ENCODE results near the gene PRKG1.

DNA sequence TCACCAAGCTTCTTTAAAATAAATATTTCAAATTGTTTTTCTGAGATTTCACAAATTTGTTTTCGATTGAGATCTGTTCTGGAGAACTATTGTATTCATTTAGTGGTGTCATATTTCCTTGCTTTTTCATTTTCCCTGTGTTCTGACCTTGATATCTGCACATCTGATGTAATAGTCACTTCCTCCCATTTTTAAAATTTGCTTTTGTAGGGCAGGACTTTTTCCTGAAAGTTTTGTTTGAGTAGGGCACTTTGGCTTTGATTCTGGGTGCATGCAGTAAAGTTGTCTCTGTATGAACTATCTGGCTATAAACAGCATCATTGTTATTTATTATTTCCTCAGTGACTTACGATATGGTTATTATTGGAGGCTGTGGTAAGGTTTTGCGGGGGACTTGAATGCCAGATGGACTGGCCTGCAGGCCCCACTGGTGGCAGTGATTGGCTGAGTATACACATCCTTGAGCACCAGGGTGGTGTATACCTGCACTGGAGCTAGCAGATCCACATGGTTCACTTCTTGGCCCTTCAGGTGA lies 541.5 kb downstream of the PRKG1 start:
- TF ChIP-seq POLR2AphosphoS5 (IDR thresholded peaks at IDR 0.05; ENCODE audit: low read depth, low read length), result no peak
- TF ChIP-seq POLR2A (IDR thresholded peaks at IDR 0.05; ENCODE audit: low read depth, low read length), result no peak
- TF ChIP-seq SPI1 (IDR thresholded peaks at IDR 0.05; ENCODE audit: low read depth, low read length), result no peak
- TF ChIP-seq TAF1 (IDR thresholded peaks at IDR 0.05; ENCODE audit: low read depth, low read length), result no peak

All from GM12891 (cell line).